NCI-H2196 (cell line): ENCODE measurements around the gene HPN.
"Not testable (repeated sequence)": the region's sequence is repeated elsewhere in the genome, so short reads cannot be mapped to it uniquely, and the experiment has no call there.

Experiments
- DNase-seq: peaks from one replicate; lab custom pipeline; 2025; ENCODE audit not compliant: unreplicated experiment; lab: John Stamatoyannopoulos, UW

The HPN gene

GRCh38 chr19:35042056-35042730 lies 672 bp downstream of the HPN start:
- no peak for DNase-seq

GRCh38 chr19:35042954-35043604 lies 1.6 kb downstream of the HPN start:
- DNase-seq, result no peak

- no peak for DNase-seq
Observed at GRCh38 chr19:35043906-35044305, 2.4 kb downstream of the HPN start.

GRCh38 chr19:35044317-35045117 lies 3.0 kb downstream of the HPN start:
- peak; percentile 52 for DNase-seq

GRCh38 chr19:35045667-35046300 lies 4.3 kb downstream of the HPN start:
- DNase-seq, result no peak

GRCh38 chr19:35046461-35046860 lies 4.9 kb downstream of the HPN start:
- DNase-seq, result no peak

- DNase-seq, result peak; percentile 88
Observed at GRCh38 chr19:35048911-35049411, 7.4 kb downstream of the HPN start.

GRCh38 chr19:35049456-35049855 lies 7.9 kb downstream of the HPN start:
- no peak for DNase-seq

- not testable (repeated sequence) for DNase-seq
Observed at GRCh38 chr19:35050662-35051061, 9.1 kb downstream of the HPN start.

GRCh38 chr19:35051268-35051667 lies 9.7 kb downstream of the HPN start:
- not testable (repeated sequence) for DNase-seq

GRCh38 chr19:35051796-35052195 lies 10.3 kb downstream of the HPN start:
- DNase-seq, result no peak

- DNase-seq, result no peak
Observed at GRCh38 chr19:35052599-35053190, 11.2 kb downstream of the HPN start.

GRCh38 chr19:35053667-35054293 lies 12.3 kb downstream of the HPN start:
- no peak for DNase-seq

- no peak for DNase-seq
Observed at GRCh38 chr19:35054626-35055025, 13.1 kb downstream of the HPN start.

GRCh38 chr19:35055715-35056179 lies 14.2 kb downstream of the HPN start:
- peak; percentile 38 for DNase-seq

- no peak for DNase-seq
Observed at GRCh38 chr19:35056513-35057063, 15.1 kb downstream of the HPN start.

GRCh38 chr19:35058370-35058769 lies 16.8 kb downstream of the HPN start:
- DNase-seq, result no peak

- DNase-seq, result no peak
Observed at GRCh38 chr19:35059006-35059798, 17.7 kb downstream of the HPN start.

GRCh38 chr19:35059799-35060091 lies 18.2 kb downstream of the HPN start:
- DNase-seq, result no peak
